Measurements from ENCODE around the gene JAKMIP3.

DNA sequence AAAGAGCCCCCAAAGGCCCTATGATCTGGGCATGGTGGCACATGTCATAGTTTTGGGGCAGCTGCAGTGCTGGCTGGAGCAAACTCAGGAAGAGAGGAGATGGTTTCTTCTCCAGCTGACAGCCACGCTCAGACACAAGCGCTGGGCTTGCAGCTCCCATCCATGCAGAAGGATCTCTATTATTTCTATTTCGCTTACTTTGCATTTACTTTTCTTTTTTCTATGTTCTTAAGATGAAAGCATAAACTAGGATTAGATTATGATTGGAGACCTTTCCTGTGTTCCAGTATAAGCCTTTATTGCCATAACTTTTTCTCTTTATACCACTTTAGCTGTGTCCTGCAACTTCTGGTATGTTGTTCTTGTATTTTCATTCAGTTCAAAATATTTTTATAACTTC is 5.0 kb downstream of the JAKMIP3 start:
- TF ChIP-seq, protein P1, sequence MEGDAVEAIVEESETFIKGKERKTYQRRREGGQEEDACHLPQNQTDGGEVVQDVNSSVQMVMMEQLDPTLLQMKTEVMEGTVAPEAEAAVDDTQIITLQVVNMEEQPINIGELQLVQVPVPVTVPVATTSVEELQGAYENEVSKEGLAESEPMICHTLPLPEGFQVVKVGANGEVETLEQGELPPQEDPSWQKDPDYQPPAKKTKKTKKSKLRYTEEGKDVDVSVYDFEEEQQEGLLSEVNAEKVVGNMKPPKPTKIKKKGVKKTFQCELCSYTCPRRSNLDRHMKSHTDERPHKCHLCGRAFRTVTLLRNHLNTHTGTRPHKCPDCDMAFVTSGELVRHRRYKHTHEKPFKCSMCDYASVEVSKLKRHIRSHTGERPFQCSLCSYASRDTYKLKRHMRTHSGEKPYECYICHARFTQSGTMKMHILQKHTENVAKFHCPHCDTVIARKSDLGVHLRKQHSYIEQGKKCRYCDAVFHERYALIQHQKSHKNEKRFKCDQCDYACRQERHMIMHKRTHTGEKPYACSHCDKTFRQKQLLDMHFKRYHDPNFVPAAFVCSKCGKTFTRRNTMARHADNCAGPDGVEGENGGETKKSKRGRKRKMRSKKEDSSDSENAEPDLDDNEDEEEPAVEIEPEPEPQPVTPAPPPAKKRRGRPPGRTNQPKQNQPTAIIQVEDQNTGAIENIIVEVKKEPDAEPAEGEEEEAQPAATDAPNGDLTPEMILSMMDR (IDR thresholded peaks at IDR 0.05; ENCODE audit: insufficient read depth, low read length), result no peak
- TF ChIP-seq POLR2AphosphoS5 (IDR thresholded peaks at IDR 0.05; ENCODE audit: low read depth), result no peak
- TF ChIP-seq, protein P2, sequence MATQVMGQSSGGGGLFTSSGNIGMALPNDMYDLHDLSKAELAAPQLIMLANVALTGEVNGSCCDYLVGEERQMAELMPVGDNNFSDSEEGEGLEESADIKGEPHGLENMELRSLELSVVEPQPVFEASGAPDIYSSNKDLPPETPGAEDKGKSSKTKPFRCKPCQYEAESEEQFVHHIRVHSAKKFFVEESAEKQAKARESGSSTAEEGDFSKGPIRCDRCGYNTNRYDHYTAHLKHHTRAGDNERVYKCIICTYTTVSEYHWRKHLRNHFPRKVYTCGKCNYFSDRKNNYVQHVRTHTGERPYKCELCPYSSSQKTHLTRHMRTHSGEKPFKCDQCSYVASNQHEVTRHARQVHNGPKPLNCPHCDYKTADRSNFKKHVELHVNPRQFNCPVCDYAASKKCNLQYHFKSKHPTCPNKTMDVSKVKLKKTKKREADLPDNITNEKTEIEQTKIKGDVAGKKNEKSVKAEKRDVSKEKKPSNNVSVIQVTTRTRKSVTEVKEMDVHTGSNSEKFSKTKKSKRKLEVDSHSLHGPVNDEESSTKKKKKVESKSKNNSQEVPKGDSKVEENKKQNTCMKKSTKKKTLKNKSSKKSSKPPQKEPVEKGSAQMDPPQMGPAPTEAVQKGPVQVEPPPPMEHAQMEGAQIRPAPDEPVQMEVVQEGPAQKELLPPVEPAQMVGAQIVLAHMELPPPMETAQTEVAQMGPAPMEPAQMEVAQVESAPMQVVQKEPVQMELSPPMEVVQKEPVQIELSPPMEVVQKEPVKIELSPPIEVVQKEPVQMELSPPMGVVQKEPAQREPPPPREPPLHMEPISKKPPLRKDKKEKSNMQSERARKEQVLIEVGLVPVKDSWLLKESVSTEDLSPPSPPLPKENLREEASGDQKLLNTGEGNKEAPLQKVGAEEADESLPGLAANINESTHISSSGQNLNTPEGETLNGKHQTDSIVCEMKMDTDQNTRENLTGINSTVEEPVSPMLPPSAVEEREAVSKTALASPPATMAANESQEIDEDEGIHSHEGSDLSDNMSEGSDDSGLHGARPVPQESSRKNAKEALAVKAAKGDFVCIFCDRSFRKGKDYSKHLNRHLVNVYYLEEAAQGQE (IDR thresholded peaks at IDR 0.05; ENCODE audit: insufficient replicate concordance, low read depth), result no peak
- TF ChIP-seq GABPA (IDR thresholded peaks at IDR 0.05; ENCODE audit: low read depth), result no peak
- no peak for TF ChIP-seq SPI1 (IDR thresholded peaks at IDR 0.05; ENCODE audit: borderline replicate concordance, low read depth)

Measured in HL-60 (cell line).